ENCODE measurements around the gene TEX2. TPM values are rescaled to one million over a fixed set of nuclear protein-coding genes. Genes with fewer than 3 reads are reported as not detected.

Gene TEX2
- polyA plus RNA-seq, 3 donors, result 6.5 to 8.7 (median 7.8) TPM

DNA sequence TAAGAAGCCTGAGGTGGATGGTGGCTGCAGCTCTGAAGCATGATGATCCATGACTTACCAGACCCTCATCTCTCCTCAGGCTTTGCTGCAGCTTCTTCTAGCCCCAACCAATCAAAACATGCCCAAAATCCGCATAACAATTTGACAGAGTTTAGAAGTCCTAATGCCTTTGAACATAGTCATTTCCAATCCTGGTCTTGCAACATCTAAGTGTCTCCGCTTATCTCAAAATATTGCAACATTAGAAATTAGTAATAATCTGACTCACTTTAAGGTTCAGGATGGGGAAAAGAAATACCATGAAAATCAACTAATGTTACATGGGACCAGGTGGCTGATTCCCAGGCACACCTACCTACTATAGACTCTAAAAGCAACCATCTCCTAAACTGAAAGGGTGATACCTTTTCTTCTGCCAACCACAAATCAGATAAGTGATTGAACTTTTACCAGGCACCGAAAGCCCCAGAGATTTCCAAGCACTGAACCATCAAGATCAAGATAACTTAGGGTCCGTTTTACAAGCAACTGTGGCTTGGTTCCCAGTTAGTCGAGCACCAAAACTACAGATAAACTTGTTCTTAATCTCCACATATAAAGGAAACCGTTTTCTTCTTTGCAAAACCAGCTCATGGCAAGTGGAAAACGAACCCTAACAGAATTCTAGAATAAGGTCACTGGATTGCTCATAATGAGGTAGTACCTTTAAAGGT lies 147.1 kb downstream of the TEX2 start:
- peak overlapping the region; percentile 33 for H3K4me2 ChIP-seq (replicated peaks; ENCODE audit: extremely low read depth, low read length, poor library complexity, severe bottlenecking)
- H3K4me1 ChIP-seq (ENCODE audit: control insufficient read depth in 1 of 2, insufficient read depth in 2 of 2, low read length in 2 of 2), result peaks cover 67 to 74% of the 10 kb centered on the region in 2 donors
- no peaks in the 10 kb centered on the region for H3K27me3 ChIP-seq (ENCODE audit: control insufficient read depth in 2 of 2, insufficient read depth in 2 of 2, low read length in 2 of 2)
- intact Hi-C loops (cut with micrococcal nuclease), result loop anchor here (5.0 kb wide), 2 partner anchors 34 to 54 kb away; no protein-coding TSS in a partner anchor
- peak overlapping the region in 1 of 2 donors; percentile 21 for H3K27ac ChIP-seq (ENCODE audit: low read depth in 1 of 2, low read length in 2 of 2)
- peaks cover 95% of the 10 kb centered on the region for H3K79me2 ChIP-seq (ENCODE audit: insufficient read depth, low read length)
- H3K9me3 ChIP-seq (replicated peaks in 1 of 2; ENCODE audit: control insufficient read depth in 1 of 2, insufficient read depth in 1 of 2, low read length in 2 of 2), result no peaks in the 10 kb centered on the region
- Mint-ChIP-seq H3K27ac (peak overlapping the region in 6 of 7 donors; percentile 3 to 78 (median 52)), H3K27me3 (ENCODE audit: low read depth in 3 of 3) (peaks cover 0 to 3% (median 0%) of the 10 kb centered on the region in 3 donors), H3K4me3 (peak overlapping the region in 1 of 2 donors; percentile 31), H3K9me3 (no peaks in the 10 kb centered on the region), H3K4me1 (peaks cover 70% of the 10 kb centered on the region), H3K36me3 (peaks cover 4 to 14% of the 10 kb centered on the region in 2 donors)
- 100% methylated on average over 2 of the region's 7 CpGs for WGBS (ENCODE audit: insufficient coverage)
- peak overlapping the region in 1 of 3 experiments; percentile 21 for H3K4me3 ChIP-seq (replicated peaks in 1 of 3; ENCODE audit: low read depth in 2 of 3, low read length in 3 of 3)
- peaks cover 57% of the 10 kb centered on the region for H4K20me1 ChIP-seq (ENCODE audit: insufficient read depth, low read length)
- TF ChIP-seq, protein P1, sequence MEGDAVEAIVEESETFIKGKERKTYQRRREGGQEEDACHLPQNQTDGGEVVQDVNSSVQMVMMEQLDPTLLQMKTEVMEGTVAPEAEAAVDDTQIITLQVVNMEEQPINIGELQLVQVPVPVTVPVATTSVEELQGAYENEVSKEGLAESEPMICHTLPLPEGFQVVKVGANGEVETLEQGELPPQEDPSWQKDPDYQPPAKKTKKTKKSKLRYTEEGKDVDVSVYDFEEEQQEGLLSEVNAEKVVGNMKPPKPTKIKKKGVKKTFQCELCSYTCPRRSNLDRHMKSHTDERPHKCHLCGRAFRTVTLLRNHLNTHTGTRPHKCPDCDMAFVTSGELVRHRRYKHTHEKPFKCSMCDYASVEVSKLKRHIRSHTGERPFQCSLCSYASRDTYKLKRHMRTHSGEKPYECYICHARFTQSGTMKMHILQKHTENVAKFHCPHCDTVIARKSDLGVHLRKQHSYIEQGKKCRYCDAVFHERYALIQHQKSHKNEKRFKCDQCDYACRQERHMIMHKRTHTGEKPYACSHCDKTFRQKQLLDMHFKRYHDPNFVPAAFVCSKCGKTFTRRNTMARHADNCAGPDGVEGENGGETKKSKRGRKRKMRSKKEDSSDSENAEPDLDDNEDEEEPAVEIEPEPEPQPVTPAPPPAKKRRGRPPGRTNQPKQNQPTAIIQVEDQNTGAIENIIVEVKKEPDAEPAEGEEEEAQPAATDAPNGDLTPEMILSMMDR (IDR thresholded peaks at IDR 0.05), result no peak
- H3K36me3 ChIP-seq (replicated peaks in 1 of 2; ENCODE audit: control insufficient read depth in 1 of 2, insufficient read depth in 2 of 2, low read length in 2 of 2), result peaks cover 0 to 7% of the 10 kb centered on the region in 2 donors
- peak in 2 of 3 donors; percentile 60 to 70 for DNase-seq
- H2AFZ ChIP-seq (ENCODE audit: insufficient read depth, low read depth, low read length, poor library complexity, severe bottlenecking), result no peak overlapping the region
- H3K9ac ChIP-seq (ENCODE audit: insufficient read depth, low read length, poor library complexity, severe bottlenecking), result no peak overlapping the region

DNA sequence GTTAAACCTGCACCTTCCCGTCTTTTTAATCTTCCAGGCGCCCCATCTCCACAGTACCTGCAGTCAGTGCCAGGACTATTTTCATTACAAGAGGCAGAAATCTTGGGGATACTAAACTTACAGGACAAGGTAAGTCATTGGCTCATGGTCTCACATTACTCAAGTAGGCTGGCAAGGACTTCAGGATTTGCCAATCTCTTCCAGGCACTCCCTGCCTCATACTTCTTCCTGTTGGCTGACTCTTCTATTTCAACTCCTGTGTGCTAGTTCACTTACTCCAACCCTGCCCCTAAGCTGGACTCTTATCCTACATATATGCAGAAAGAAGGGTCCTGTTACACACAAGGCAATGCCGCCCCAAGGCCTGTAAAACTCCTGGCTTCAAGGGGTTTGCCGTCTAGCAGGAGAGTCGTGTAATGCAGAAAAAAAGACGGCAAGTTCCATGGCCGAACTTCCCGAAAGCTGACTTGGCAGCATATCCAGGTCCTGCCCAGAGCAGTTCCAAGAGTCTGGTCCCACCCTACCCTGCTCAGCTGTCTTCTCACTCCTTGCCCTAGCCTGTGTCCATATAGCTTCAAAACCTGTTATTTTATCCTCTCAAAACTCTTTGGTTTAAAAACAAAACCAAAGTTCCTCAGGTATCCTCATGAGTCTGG lies 147.9 kb downstream of the TEX2 start:
- Mint-ChIP-seq H3K4me1 (peaks cover 65% of the 10 kb centered on the region), H3K4me3 (no peak overlapping the region), H3K36me3 (peaks cover 7 to 12% of the 10 kb centered on the region in 2 donors), H3K27me3 (ENCODE audit: low read depth in 3 of 3) (peaks cover 0 to 3% (median 0%) of the 10 kb centered on the region in 3 donors), H3K9me3 (no peaks in the 10 kb centered on the region), H3K27ac (peak overlapping the region in 4 of 7 donors; percentile 3 to 73 (median 52))
- Histone ChIP-seq H3K4me2 (replicated peaks; ENCODE audit: extremely low read depth, low read length, poor library complexity, severe bottlenecking) (peak overlapping the region; percentile 33), H3K79me2 (ENCODE audit: insufficient read depth, low read length) (peaks cover 95% of the 10 kb centered on the region), H3K4me3 (replicated peaks in 1 of 3; ENCODE audit: low read depth in 2 of 3, low read length in 3 of 3) (peak overlapping the region in 1 of 3 experiments; percentile 21), H3K27ac (ENCODE audit: low read depth in 1 of 2, low read length in 2 of 2) (peak overlapping the region in 1 of 2 donors; percentile 21), H2AFZ (ENCODE audit: insufficient read depth, low read depth, low read length, poor library complexity, severe bottlenecking) (no peak overlapping the region), H3K9me3 (replicated peaks in 1 of 2; ENCODE audit: control insufficient read depth in 1 of 2, insufficient read depth in 1 of 2, low read length in 2 of 2) (no peaks in the 10 kb centered on the region), H3K4me1 (ENCODE audit: control insufficient read depth in 1 of 2, insufficient read depth in 2 of 2, low read length in 2 of 2) (peaks cover 59 to 66% of the 10 kb centered on the region in 2 donors), H4K20me1 (ENCODE audit: insufficient read depth, low read length) (peaks cover 59% of the 10 kb centered on the region), H3K36me3 (replicated peaks in 1 of 2; ENCODE audit: control insufficient read depth in 1 of 2, insufficient read depth in 2 of 2, low read length in 2 of 2) (peaks cover 0 to 7% of the 10 kb centered on the region in 2 donors), H3K9ac (ENCODE audit: insufficient read depth, low read length, poor library complexity, severe bottlenecking) (no peak overlapping the region), H3K27me3 (ENCODE audit: control insufficient read depth in 2 of 2, insufficient read depth in 2 of 2, low read length in 2 of 2) (no peaks in the 10 kb centered on the region)
- TF ChIP-seq, protein P1 (IDR thresholded peaks at IDR 0.05), result no peak
- intact Hi-C loops (cut with micrococcal nuclease), result loop anchor here (5.0 kb wide), 2 partner anchors 33 to 53 kb away; no protein-coding TSS in a partner anchor
- DNase-seq, result peak in 2 of 3 donors; percentile 32 to 42
- 94% methylated on average over 8 of the region's 8 CpGs for WGBS (ENCODE audit: insufficient coverage)

All from CD14-positive monocyte (primary cell).